HuH-7 (cell line): ENCODE measurements around the gene TNFRSF13B.
"Not testable (repeated sequence)": the region's sequence is repeated elsewhere in the genome, so short reads cannot be mapped to it uniquely, and the experiment has no call there.

Experiments used
- DNase-seq: peaks from one replicate; pipeline ENCODE4 v3.0.0; 2011; ENCODE audit warnings: low spot score

The TNFRSF13B gene

GRCh38 chr17:16986391-16986790 lies 14.5 kb upstream of the TNFRSF13B start:
- no peak for DNase-seq

- DNase-seq, result no peak
These were observed 10.0 kb upstream of the TNFRSF13B start for GRCh38 chr17:16981928-16982327.

GRCh38 chr17:16980813-16981731 lies 9.2 kb upstream of the TNFRSF13B start:
- no peak for DNase-seq

GRCh38 chr17:16980061-16980460 lies 8.1 kb upstream of the TNFRSF13B start:
- no peak for DNase-seq

GRCh38 chr17:16979237-16979823 lies 7.4 kb upstream of the TNFRSF13B start:
- not testable (repeated sequence) for DNase-seq

GRCh38 chr17:16977932-16978331 lies 6.0 kb upstream of the TNFRSF13B start:
- no peak for DNase-seq

- no peak for DNase-seq
These were observed 5.0 kb upstream of the TNFRSF13B start for GRCh38 chr17:16976725-16977550.

- DNase-seq, result no peak
These were observed 4.1 kb upstream of the TNFRSF13B start for GRCh38 chr17:16975744-16976625.

GRCh38 chr17:16975277-16975651 lies 3.3 kb upstream of the TNFRSF13B start:
- DNase-seq, result no peak

GRCh38 chr17:16974569-16975276 lies 2.8 kb upstream of the TNFRSF13B start:
- no peak for DNase-seq

- DNase-seq, result no peak
These were observed 2.0 kb upstream of the TNFRSF13B start for GRCh38 chr17:16973760-16974540.

GRCh38 chr17:16973043-16973442 lies 1.1 kb upstream of the TNFRSF13B start:
- DNase-seq, result not testable (repeated sequence)

GRCh38 chr17:16972346-16972745 lies 428 bp upstream of the TNFRSF13B start:
- DNase-seq, result no peak

- DNase-seq, result no peak
These were observed 1.7 kb downstream of the TNFRSF13B start for GRCh38 chr17:16969931-16970906.

GRCh38 chr17:16968786-16969185 lies 3.1 kb downstream of the TNFRSF13B start:
- DNase-seq, result no peak

GRCh38 chr17:16962804-16963203 lies 9.1 kb downstream of the TNFRSF13B start:
- DNase-seq, result no peak

- DNase-seq, result no peak
These were observed 10.1 kb downstream of the TNFRSF13B start for GRCh38 chr17:16961792-16962191.

GRCh38 chr17:16961022-16961421 lies 10.9 kb downstream of the TNFRSF13B start:
- not testable (repeated sequence) for DNase-seq

- DNase-seq, result not testable (repeated sequence)
These were observed 16.9 kb downstream of the TNFRSF13B start for GRCh38 chr17:16955011-16955410.
